Measurements from ENCODE around the gene SLC2A13.
"Not testable (repeated sequence)": the region's sequence is repeated elsewhere in the genome, so short reads cannot be mapped to it uniquely, and the experiment has no call there.

SLC2A13 gene

GRCh38 chr12:40106202-40106533 is 287 bp upstream of the SLC2A13 start:
- no peak for DNase-seq (ENCODE audit: low read depth in 2 of 2, low spot score in 1 of 2)

DNA sequence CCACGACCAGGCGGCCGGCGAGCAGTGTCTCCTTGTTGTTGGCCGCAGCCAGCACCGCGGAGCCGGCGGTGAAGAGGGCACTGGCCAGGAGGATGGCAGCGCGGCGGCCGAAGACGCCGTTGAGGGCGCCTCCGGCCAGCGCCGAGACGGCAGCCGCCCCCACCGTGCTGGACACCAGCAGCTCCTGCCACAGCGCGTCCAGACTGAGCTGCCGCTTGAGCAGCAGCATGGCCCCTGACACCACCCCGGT is 691 bp downstream of the SLC2A13 start:
- no peak for DNase-seq (ENCODE audit: low read depth in 2 of 2, low spot score in 1 of 2)

DNA sequence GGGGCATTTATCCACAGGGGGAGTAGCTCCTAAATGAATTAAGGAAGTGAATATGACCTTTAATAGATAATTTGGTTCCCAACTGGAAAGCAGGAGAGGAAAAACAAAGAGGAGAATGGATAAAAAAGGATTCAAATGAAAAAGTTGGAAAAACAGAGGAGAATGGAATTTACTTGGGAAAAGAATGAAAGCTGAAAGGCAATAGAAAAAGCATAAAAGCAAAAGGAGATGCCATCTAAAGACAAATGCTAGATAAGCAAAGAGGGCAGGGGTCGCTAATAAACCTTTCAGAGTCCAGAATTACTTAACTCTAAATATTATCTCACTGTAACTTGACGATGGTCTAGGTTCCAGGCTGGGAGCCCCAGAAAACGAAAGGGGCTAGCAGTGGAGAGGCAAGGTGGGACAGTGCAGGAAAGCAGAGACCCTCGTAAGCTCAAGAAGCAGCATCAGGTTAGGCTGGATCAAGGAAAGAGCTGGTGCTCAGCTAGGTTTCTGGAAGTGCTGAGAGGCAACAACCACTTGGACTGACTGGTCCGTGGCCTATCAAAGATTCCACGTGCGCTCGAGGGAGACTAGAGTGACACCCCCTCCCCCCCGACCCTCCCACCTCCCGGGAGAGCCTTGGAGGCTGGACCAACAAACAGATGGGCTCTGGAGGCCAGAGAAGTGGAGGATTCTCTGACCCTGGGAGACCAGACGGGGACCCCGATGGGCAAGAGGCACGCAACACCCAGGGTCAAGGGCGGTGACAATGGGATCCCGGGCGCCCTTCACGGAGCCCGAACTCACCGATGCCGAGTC is 1.2 kb downstream of the SLC2A13 start:
- no peak for DNase-seq (ENCODE audit: low read depth in 2 of 2, low spot score in 1 of 2)

DNA sequence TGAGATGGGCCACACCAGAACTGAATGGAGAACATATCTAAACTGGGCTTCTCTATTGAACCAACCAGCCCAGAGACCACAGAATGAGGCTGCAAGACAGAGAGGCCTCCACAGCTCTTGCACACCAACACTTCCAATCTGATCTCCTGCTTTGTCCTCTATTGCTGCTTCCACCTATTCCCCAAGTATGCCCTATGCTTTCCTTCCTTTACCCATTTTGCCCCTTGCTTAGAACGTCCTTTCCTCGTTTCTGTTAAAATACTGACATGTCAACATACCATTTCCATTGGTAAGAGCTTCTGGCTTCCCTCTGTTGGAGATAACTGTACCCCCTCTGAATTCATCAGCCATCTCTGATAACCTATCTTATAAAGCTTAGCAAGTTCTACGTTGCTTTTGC is 2.8 kb downstream of the SLC2A13 start:
- no peak for DNase-seq (ENCODE audit: low read depth in 2 of 2, low spot score in 1 of 2)

GRCh38 chr12:40101747-40102146 is 4.1 kb downstream of the SLC2A13 start:
- DNase-seq (ENCODE audit: low read depth in 2 of 2, low spot score in 1 of 2) = no peak

GRCh38 chr12:40099423-40099853 is 6.4 kb downstream of the SLC2A13 start:
- DNase-seq (ENCODE audit: low read depth in 2 of 2, low spot score in 1 of 2) = no peak

GRCh38 chr12:40098406-40099145 is 7.3 kb downstream of the SLC2A13 start:
- no peak for DNase-seq (ENCODE audit: low read depth in 2 of 2, low spot score in 1 of 2)

DNA sequence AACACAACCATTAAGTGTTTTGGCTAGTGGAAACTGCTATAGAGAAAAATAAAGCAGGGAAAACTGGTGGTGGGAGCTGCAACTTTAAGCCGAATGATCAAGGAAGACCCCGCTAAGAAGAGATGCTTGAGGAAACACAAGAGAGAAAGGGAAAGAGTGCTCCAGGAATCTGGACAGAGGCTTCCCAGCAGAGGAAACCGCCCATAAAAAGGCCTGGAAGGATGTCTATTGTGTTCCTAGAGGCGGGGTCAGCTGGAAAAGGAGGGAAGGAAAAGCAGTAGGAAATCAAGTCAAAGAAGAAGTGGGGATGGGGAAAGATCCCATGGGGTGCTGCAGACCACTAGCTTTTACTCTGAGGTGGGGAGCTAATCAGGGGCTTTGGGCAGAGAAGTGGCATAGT is 12.4 kb downstream of the SLC2A13 start:
- no peak for DNase-seq (ENCODE audit: low read depth in 2 of 2, low spot score in 1 of 2)

DNA sequence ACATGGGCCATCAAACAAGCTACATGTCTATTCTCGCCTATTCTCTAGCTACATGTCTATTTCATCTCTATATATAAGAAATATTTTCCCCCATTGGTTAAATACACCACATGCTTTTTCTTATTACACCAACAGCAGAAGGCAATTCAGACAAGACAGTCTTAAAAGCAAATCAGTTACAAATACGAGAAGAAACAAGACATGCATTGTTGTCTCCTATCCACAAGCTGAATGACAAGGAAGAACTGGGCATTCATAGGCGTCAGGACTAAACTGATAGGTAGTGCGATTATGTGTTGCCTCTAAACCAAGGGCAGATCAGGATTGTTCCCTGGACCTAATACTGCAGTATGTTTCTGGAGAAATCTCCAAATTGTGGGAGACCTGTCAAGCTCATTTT is 19.4 kb downstream of the SLC2A13 start:
- DNase-seq (ENCODE audit: low read depth in 2 of 2, low spot score in 1 of 2) = no peak

GRCh38 chr12:40078266-40078665 is 27.6 kb downstream of the SLC2A13 start:
- DNase-seq (ENCODE audit: low read depth in 2 of 2, low spot score in 1 of 2) = no peak

- no peak for DNase-seq (ENCODE audit: low read depth in 2 of 2, low spot score in 1 of 2)
Measured at GRCh38 chr12:40075458-40075857, 30.4 kb downstream of the SLC2A13 start.

DNA sequence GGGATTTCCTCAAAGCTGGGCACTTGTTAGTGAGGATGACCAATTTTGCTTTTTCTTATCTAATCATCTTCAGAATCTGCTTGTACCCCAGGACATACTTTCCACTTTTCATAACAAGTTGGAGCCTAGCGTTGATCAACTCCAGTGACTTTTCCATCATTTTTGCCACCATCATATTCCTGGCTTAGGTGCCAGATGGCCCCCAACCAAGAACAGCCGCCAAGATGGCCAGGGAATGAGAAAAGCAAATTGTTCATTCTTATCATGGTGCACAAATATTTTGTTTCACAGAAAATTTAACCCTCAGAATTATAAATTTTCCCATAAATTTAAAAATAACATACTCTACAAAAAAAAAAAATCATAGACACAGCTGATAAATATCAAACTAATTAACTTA is 37.5 kb downstream of the SLC2A13 start:
- no peak for DNase-seq (ENCODE audit: low read depth in 2 of 2, low spot score in 1 of 2)

DNA sequence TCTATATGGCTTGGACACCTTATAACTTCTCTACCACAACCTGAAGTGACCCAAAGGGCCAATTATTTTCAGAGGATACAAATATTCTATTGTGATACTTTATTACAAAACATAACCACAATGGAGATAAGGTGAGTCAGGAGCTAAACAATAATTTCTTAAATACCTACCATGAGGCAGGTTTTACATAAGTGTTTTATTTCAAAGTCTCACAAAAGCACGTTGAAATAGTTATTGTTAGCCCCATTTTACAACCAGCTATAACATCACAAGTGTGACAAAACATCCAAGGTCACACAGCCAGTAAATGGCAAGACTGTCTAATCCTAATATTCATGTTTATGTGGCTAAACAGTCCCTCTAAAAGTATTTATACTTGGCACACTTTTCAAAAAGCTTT is 40.2 kb downstream of the SLC2A13 start:
- DNase-seq (ENCODE audit: low read depth in 2 of 2, low spot score in 1 of 2) = no peak

DNA sequence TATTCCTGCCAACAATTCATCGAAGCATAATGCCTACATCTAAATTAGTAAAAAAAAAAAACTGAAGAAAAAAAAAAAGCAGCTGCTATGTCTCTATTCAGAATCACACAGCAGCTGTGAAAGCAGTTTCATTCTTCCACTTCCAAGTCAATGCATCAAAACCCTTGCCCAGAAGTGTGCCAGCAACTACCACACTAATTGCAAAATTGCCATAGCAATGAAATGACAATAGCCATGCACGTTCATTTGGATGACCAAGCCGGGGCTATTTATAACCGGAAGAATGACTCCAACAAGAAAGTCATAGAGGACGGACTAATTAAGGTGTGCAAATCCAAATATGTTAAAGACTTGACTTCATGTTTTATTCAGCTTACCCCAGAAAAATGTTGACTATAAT is 42.5 kb downstream of the SLC2A13 start:
- DNase-seq (ENCODE audit: low read depth in 2 of 2, low spot score in 1 of 2) = no peak

DNA sequence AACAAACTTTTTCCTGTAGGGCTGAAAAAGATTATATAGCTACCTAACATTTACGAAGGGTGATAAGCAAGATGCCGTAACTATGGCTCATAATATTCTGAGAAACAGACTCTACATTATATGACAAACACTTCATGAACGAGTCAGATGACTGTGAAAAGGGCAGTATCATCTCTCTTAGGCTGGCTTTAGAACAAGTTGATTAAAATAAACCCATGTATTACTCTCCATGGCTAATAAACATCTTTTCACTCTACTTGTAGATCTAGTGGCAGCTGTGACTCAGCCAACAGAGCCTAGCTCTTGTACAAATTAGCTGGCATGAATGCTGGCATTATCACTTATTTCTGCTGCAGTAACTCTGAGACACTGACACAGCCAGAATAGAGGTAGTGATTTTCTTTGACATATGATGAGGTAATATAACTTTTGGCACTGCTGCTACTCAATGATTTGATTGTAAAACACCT is 47.1 kb downstream of the SLC2A13 start:
- DNase-seq (ENCODE audit: low read depth in 2 of 2, low spot score in 1 of 2) = no peak

DNA sequence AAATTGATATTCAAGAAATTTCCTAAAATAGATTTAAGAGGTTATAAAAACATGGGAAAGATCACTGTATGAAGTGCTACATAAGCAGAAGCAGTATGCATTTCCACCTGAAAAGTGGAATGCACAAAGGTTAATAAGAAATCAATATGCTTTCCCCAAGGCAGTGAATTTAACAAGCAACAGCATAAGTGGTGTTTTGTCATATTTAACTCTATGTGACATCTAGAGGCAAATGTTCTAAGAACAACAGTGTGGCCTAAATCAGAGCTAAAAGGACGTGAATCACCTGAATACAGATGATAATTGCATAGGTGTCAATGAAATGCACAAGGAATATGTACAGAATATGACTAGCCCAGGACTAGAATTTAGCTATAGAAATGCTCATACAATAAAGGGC is 49.5 kb downstream of the SLC2A13 start:
- DNase-seq (ENCODE audit: low read depth in 2 of 2, low spot score in 1 of 2) = no peak

DNA sequence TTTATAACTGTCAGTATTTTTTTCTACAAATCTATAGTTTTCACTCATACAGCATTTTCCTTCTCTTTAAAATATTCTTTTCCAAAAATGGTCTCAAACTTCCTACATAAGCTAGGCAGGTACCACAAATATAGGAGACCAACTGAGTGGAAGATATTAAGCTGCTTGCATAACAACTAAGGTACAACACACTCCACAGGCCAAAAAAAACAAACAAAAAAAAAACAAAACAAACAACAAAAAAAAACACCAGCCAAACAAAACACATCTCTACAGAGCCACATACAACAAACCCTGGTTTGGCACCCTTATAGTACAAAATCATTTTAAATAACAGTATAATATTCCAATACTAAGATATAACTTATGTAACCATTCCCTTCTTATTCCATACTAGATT is 50.1 kb downstream of the SLC2A13 start:
- DNase-seq (ENCODE audit: low read depth in 2 of 2, low spot score in 1 of 2) = no peak

DNA sequence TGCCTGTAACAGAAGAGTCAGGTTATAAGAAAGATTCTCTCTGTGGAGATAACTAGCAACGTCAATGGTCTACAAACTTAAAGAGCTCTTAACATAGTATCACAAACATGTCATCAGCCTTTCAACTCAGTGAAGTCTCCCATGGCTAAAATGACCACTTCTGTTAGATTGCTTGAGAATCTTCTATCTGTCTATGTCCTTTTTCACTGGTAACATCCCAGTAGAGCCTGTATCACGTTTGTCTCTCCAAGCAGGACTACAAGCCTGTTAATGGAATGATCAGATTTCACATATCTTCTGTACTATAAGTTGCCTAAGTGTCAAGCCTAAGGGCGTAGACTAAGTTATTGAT is 50.7 kb downstream of the SLC2A13 start:
- no peak for DNase-seq (ENCODE audit: low read depth in 2 of 2, low spot score in 1 of 2)

GRCh38 chr12:40054555-40055227 is 51.2 kb downstream of the SLC2A13 start:
- no peak for DNase-seq (ENCODE audit: low read depth in 2 of 2, low spot score in 1 of 2)

- no peak for DNase-seq (ENCODE audit: low read depth in 2 of 2, low spot score in 1 of 2)
Measured at GRCh38 chr12:40049268-40049667, 56.6 kb downstream of the SLC2A13 start.

DNA sequence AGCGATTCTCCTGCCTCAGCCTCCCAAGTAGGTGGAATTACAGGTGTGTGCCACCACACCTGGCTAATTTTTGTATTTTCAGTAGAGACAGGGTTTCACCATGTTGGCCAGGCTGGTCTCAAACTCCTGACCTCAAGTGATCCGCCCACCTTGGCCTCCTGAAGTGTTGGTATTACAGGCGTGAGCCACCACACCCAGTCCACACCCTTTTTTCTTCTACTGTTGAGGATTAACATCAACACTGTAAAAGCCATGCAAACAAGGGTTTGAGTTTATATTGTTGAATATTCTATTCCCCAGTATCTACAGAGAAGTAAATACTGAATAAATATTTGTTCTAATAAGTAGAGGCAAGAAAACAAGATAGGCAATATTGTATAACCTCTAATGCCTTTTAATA is 58.9 kb downstream of the SLC2A13 start:
- DNase-seq (ENCODE audit: low read depth in 2 of 2, low spot score in 1 of 2) = not testable (repeated sequence)

DNA sequence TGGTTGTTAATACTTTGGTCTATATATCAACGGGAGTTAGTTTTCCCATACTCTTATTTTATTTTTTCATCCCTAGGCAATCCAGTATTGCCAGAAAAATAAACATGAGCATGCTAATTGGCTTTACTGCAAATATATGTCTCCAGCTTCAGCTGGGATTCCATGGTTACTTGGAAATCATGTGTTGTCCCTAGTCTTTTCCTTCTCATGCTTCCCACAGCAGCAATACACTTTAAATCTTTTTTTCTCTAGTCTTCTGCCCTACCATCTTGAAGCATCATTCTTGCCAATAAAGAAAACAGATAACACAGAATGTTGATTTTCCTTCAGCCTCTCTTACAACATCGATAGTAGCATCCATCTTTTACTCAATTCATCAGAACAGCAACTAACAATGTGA is 60.2 kb downstream of the SLC2A13 start:
- DNase-seq (ENCODE audit: low read depth in 2 of 2, low spot score in 1 of 2) = no peak

DNA sequence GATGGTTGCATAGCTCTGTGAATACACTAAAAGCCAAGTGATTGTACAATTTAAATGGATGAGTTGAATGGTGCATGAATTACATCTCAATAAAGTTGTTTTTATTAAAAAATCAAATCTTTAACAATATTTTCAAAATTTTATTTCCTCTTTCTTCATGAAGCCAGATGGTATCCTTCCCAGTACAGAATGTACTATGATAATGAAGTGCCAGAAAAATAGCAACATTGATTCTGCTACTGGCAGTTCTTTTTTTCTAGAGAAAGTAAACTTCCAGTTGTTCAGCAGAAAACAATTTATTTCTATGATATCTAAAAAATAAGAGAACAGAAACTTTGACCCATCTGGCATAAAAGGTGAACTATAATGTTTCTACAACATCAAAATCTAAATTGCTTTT is 61.5 kb downstream of the SLC2A13 start:
- no peak for DNase-seq (ENCODE audit: low read depth in 2 of 2, low spot score in 1 of 2)

Data from stimulated activated CD8-positive, alpha-beta memory T cell treated with anti-CD3 and anti-CD28 coated beads, Interleukin-4, amount 100 ng/mL, for 4 hours (primary cell).